NOMO-1 treated with dmso at 0.1 percent for 144 hours (cell line): ENCODE results near the gene PPP4R1.

Experiments
- DNase-seq: peaks from one replicate; lab custom pipeline; 2025; ENCODE audit not compliant: unreplicated experiment; lab: John Stamatoyannopoulos, UW

PPP4R1 gene

GRCh38 chr18:9549405-9549804 lies 65.0 kb downstream of the PPP4R1 start:
- no peak for DNase-seq

GRCh38 chr18:9547782-9548181 lies 66.6 kb downstream of the PPP4R1 start:
- no peak for DNase-seq

- no peak for DNase-seq
These were observed 67.9 kb downstream of the PPP4R1 start for GRCh38 chr18:9546468-9546867.

- no peak for DNase-seq
These were observed 69.3 kb downstream of the PPP4R1 start for GRCh38 chr18:9545029-9545428.

GRCh38 chr18:9542924-9543323 lies 71.4 kb downstream of the PPP4R1 start:
- no peak for DNase-seq

GRCh38 chr18:9539938-9540337 lies 74.4 kb downstream of the PPP4R1 start:
- no peak for DNase-seq

GRCh38 chr18:9539283-9539682 lies 75.1 kb downstream of the PPP4R1 start:
- DNase-seq: no peak

- no peak for DNase-seq
These were observed 76.7 kb downstream of the PPP4R1 start for GRCh38 chr18:9537677-9538076.

- no peak for DNase-seq
These were observed 77.8 kb downstream of the PPP4R1 start for GRCh38 chr18:9536354-9537152.

GRCh38 chr18:9535430-9535991 lies 78.8 kb downstream of the PPP4R1 start:
- DNase-seq: no peak

- no peak for DNase-seq
These were observed 79.5 kb downstream of the PPP4R1 start for GRCh38 chr18:9534844-9535243.

- DNase-seq: no peak
These were observed 82.5 kb downstream of the PPP4R1 start for GRCh38 chr18:9531791-9532410.

- peak; percentile 43 for DNase-seq
These were observed 83.9 kb downstream of the PPP4R1 start for GRCh38 chr18:9530226-9531009.

- no peak for DNase-seq
These were observed 87.9 kb downstream of the PPP4R1 start for GRCh38 chr18:9526458-9526857.

- DNase-seq: no peak
These were observed 91.4 kb downstream of the PPP4R1 start for GRCh38 chr18:9522952-9523351.

GRCh38 chr18:9521770-9522169 lies 92.6 kb downstream of the PPP4R1 start:
- DNase-seq: no peak

GRCh38 chr18:9520666-9521065 lies 93.7 kb downstream of the PPP4R1 start:
- DNase-seq: no peak

GRCh38 chr18:9519399-9519798 lies 95.0 kb downstream of the PPP4R1 start:
- DNase-seq: no peak

GRCh38 chr18:9517869-9518268 lies 96.5 kb downstream of the PPP4R1 start:
- no peak for DNase-seq

- DNase-seq: no peak
These were observed 97.8 kb downstream of the PPP4R1 start for GRCh38 chr18:9516437-9517064.

- no peak for DNase-seq
These were observed 100.3 kb downstream of the PPP4R1 start for GRCh38 chr18:9513971-9514512.
